ENCODE results near the gene KRTAP11-1. TPM values are rescaled to one million over a fixed set of nuclear protein-coding genes. Genes with fewer than 3 reads are reported as not detected.

KRTAP11-1 gene, protein sequence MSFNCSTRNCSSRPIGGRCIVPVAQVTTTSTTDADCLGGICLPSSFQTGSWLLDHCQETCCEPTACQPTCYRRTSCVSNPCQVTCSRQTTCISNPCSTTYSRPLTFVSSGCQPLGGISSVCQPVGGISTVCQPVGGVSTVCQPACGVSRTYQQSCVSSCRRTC
- 100 to 1,000 TPM in 1 of 4 donors, 10 to 100 TPM in 2, 1 to 10 TPM in 1; 3.2 to 283 (median 34.3) TPM for total RNA-seq

DNA sequence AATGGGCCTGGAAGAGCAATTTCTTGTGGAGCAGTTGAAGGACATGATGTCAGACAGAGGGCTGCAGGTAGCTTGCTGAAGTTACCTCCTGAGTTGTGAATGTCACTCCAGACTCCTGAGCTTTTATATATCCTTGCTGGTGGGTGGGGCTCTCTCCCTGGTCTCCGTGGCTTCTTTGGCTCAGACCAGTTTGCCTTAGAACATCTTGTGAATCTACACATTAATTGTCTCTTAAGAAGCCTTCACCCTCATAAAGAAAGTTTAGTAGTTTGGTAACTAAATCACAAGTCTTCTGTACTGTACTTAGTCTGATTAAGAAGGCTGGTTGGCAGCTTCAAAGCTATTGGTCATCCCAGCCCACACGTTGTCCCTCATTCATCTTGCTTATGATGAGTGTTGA lies at the start of gene KRTAP11-1:
Gene KRTAP11-1, minus strand, starts transcription at position 101 of the 400 bp plus-strand sequence. Its CDS starts 56 bp downstream, at position 45.
- WGBS, result 69% methylated on average over 2 of the region's 2 CpGs
- DNase-seq (ENCODE audit: low spot score in 2 of 2), result no peak
- Histone ChIP-seq H3K9me3 (no peaks in the 10 kb centered on the region), H3K4me1 (no peaks in the 10 kb centered on the region), H3K27ac (no peak within 1 kb of the TSS), H3K36me3 (no peaks in the 10 kb centered on the region), H3K27me3 (no peaks in the 10 kb centered on the region), H3K4me3 (no peak within 1 kb of the TSS)
- TF ChIP-seq POLR2AphosphoS5 (IDR thresholded peaks at IDR 0.05), result no peak
- TF ChIP-seq EP300 (IDR thresholded peaks at IDR 0.05), result no peak
- TF ChIP-seq, protein P1, sequence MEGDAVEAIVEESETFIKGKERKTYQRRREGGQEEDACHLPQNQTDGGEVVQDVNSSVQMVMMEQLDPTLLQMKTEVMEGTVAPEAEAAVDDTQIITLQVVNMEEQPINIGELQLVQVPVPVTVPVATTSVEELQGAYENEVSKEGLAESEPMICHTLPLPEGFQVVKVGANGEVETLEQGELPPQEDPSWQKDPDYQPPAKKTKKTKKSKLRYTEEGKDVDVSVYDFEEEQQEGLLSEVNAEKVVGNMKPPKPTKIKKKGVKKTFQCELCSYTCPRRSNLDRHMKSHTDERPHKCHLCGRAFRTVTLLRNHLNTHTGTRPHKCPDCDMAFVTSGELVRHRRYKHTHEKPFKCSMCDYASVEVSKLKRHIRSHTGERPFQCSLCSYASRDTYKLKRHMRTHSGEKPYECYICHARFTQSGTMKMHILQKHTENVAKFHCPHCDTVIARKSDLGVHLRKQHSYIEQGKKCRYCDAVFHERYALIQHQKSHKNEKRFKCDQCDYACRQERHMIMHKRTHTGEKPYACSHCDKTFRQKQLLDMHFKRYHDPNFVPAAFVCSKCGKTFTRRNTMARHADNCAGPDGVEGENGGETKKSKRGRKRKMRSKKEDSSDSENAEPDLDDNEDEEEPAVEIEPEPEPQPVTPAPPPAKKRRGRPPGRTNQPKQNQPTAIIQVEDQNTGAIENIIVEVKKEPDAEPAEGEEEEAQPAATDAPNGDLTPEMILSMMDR (IDR thresholded peaks at IDR 0.05), result no peak
- TF ChIP-seq POLR2A (IDR thresholded peaks at IDR 0.05), result no peak

DNA sequence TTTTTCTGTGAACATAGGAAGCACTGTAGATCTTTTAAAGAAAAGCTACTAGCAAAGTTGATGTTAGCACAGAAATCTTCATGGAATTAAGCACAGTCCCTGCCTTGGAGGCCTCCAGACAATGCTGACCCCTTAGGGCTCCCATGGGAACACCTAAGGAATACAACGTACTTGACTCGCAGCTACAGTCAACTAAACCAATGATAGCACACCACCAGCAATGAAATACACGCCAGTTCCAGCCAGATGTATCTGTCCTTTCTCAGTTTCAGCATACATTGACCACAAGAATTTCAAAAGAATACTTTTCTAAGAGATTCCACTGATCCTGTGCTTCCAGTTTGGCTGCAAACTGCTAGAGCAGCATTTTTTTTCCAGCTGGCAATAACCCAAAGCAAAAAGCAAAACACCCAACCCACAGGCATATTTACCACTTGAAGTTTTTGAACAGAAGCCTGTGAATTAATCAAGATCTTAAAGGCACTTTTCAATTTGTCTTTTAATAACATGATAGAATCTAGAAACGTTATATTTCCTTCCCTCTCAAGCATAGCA lies 42.8 kb upstream of the KRTAP11-1 start:
- 24% methylated on average over 4 of the region's 4 CpGs for WGBS
- H3K27me3 ChIP-seq, result no peaks in the 10 kb centered on the region
- DNase-seq (ENCODE audit: low spot score in 2 of 2), result no peak
- peak overlapping the region; percentile 27 for H3K27ac ChIP-seq
- H3K36me3 ChIP-seq, result no peaks in the 10 kb centered on the region
- H3K4me3 ChIP-seq, result no peak overlapping the region
- no peaks in the 10 kb centered on the region for H3K9me3 ChIP-seq
- TF ChIP-seq POLR2A (IDR thresholded peaks at IDR 0.05) (no peak), POLR2AphosphoS5 (IDR thresholded peaks at IDR 0.05) (no peak), EP300 (IDR thresholded peaks at IDR 0.05) (no peak)
- TF ChIP-seq, protein P1 (IDR thresholded peaks at IDR 0.05), result no peak
- H3K4me1 ChIP-seq, result peaks cover 14% of the 10 kb centered on the region

DNA sequence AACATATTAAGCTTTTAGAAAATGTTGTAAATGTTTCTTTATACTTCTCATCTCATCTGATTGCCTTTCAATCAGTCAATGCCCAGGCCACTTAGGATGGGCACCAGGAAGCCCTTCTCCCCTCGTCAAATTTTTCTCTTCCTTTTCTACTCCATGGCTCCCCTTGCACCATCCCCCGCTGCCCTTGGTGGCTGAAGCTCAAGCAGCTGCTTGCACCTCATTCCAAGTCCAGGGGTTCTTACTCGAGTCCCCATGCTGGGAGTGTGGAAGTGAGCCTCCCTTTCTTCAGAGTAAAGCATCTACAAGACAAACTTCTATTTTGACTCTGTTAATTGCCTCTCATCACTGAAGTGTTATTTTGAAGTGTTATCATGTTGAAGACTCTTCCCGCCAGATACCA lies 39.7 kb upstream of the KRTAP11-1 start:
- TF ChIP-seq, protein P1 (IDR thresholded peaks at IDR 0.05), result no peak
- no peak for TF ChIP-seq POLR2AphosphoS5 (IDR thresholded peaks at IDR 0.05)
- TF ChIP-seq POLR2A (IDR thresholded peaks at IDR 0.05), result no peak
- no peak for TF ChIP-seq EP300 (IDR thresholded peaks at IDR 0.05)
- H3K4me1 ChIP-seq, result peaks cover 14% of the 10 kb centered on the region
- no peaks in the 10 kb centered on the region for H3K9me3 ChIP-seq
- no peak overlapping the region for H3K4me3 ChIP-seq
- H3K27ac ChIP-seq, result no peak overlapping the region
- no peaks in the 10 kb centered on the region for H3K27me3 ChIP-seq
- H3K36me3 ChIP-seq, result no peaks in the 10 kb centered on the region
- no peak for DNase-seq (ENCODE audit: low spot score in 2 of 2)
- 80% methylated on average over 4 of the region's 4 CpGs for WGBS

DNA sequence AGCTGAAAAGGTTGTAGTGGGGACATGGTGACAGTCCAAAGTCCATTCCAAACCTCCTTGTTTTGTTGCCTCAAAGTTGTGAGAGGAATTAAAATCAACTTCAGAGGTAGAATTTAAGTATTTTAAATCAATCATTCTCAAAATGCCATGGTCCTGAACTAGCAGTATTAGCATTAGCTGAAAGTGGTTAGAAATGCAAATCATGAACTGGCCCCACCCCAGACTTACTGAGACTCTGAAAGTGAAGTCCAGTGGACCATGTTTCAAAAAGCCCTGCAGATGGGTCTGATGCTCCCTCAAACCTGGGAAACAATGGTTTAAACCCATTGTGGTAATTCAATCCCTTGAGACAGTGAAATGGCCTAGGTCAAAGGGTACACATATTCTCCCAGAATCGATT lies 36.2 kb upstream of the KRTAP11-1 start:
- WGBS, result 82% methylated on average over 1 of the region's 1 CpG

DNA sequence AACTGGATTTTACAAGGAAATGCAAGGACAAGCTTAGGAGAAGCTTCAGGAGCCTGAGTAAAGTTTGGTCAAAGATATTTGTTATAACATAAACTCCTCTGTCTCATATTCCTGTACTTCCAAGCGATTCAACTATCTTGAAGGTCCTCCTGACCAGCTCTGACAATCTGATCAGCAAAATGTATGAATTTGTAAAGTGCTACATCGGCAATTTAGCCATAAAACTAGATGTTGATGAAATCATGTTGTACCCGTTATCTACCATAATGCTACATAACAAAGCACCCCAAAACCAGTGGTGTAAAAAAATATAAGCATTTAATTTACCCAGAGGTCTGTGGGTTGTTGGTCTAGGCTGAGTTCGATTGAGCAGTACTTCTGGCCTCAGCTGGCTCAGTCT lies 19.5 kb upstream of the KRTAP11-1 start:
- Histone ChIP-seq H3K27me3 (no peaks in the 10 kb centered on the region), H3K27ac (no peak overlapping the region), H3K4me1 (no peaks in the 10 kb centered on the region), H3K4me3 (no peak overlapping the region), H3K9me3 (no peaks in the 10 kb centered on the region), H3K36me3 (no peaks in the 10 kb centered on the region)
- DNase-seq (ENCODE audit: low spot score in 2 of 2), result no peak
- TF ChIP-seq EP300 (IDR thresholded peaks at IDR 0.05) (no peak), POLR2A (IDR thresholded peaks at IDR 0.05) (no peak), POLR2AphosphoS5 (IDR thresholded peaks at IDR 0.05) (no peak)
- TF ChIP-seq, protein P1 (IDR thresholded peaks at IDR 0.05), result no peak
- WGBS, result 70% methylated on average over 4 of the region's 4 CpGs

More for the DNA sequence above, 36.2 kb upstream of the KRTAP11-1 start:
- H3K27me3 ChIP-seq, result no peaks in the 10 kb centered on the region
- no peaks in the 10 kb centered on the region for H3K9me3 ChIP-seq
- no peaks in the 10 kb centered on the region for H3K36me3 ChIP-seq
- H3K27ac ChIP-seq, result no peak overlapping the region
- no peak for DNase-seq (ENCODE audit: low spot score in 2 of 2)
- H3K4me3 ChIP-seq, result no peak overlapping the region
- peaks cover 3% of the 10 kb centered on the region for H3K4me1 ChIP-seq
- TF ChIP-seq POLR2AphosphoS5 (IDR thresholded peaks at IDR 0.05) (no peak), POLR2A (IDR thresholded peaks at IDR 0.05) (no peak), EP300 (IDR thresholded peaks at IDR 0.05) (no peak)
- TF ChIP-seq, protein P1 (IDR thresholded peaks at IDR 0.05), result no peak

Data from suprapubic skin (tissue), 4 donors.